ENCODE data around the gene ATP5PO. TPM values are rescaled to one million over a fixed set of nuclear protein-coding genes. Genes with fewer than 3 reads are reported as not detected.

The ATP5PO gene
- total RNA-seq, 5 donors from 2014 or later (not counting 1 experiment from before 2014, with no cell fraction given) = 125 to 138 (median 137) TPM

- H3K9me3 ChIP-seq = no peaks in the 10 kb centered on the region
- peaks cover 0 to 20% of the 10 kb centered on the region in 2 experiments for H3K27me3 ChIP-seq (replicated peaks in 1 of 2; ENCODE audit: control insufficient read depth in 2 of 2, extremely low read depth in 1 of 2, insufficient read depth in 2 of 2, low read length in 1 of 2)
- Mint-ChIP-seq H3K27ac (no peak overlapping the region), H3K4me3 (no peak overlapping the region), H3K27me3 (peaks cover 0 to 8% of the 10 kb centered on the region in 2 donors), H3K36me3 (peaks cover 26% of the 10 kb centered on the region), H3K4me1 (peaks cover 15 to 19% (median 17%) of the 10 kb centered on the region in 3 donors), H3K9me3 (no peaks in the 10 kb centered on the region)
- peaks cover 3 to 11% of the 10 kb centered on the region in 2 experiments for H3K4me1 ChIP-seq (ENCODE audit: control insufficient read depth in 1 of 2, extremely low read depth in 1 of 2, insufficient read depth in 2 of 2, low read length in 2 of 2)
- 100% methylated on average over 3 of the region's 5 CpGs for WGBS (ENCODE audit: insufficient coverage)
- POLR2A ChIA-PET = no interaction called here
- ATAC-seq (replicated peaks in 1 of 4) = no peak
- CTCF ChIA-PET = interaction anchor here in 1 of 2 donors (0.9 kb wide), 1 partner anchor 25 kb away, joined by 3 read pairs; no protein-coding TSS in a partner anchor
- H3K4me3 ChIP-seq (ENCODE audit: control insufficient read depth in 1 of 2, extremely low read depth in 1 of 2, low read length in 1 of 2) = no peak overlapping the region
- no peak overlapping the region for H3K27ac ChIP-seq (ENCODE audit: low read length)
- no peak for DNase-seq
- H3K36me3 ChIP-seq (ENCODE audit: control insufficient read depth in 2 of 2, extremely low read depth in 1 of 2, insufficient read depth in 1 of 2, low read length in 1 of 2) = peaks cover 12 to 33% of the 10 kb centered on the region in 2 donors
These were observed 16.4 kb downstream of the ATP5PO start for GRCh38 chr21:33899199-33899598.

- no peak overlapping the region for H3K4me3 Mint-ChIP-seq
- H3K27ac Mint-ChIP-seq = no peak overlapping the region
- Histone ChIP-seq H3K27ac (ENCODE audit: low read length) (no peak overlapping the region), H3K4me1 (ENCODE audit: control insufficient read depth in 1 of 2, extremely low read depth in 1 of 2, insufficient read depth in 2 of 2, low read length in 2 of 2) (peaks cover 3 to 11% of the 10 kb centered on the region in 2 experiments), H3K9me3 (no peaks in the 10 kb centered on the region), H3K27me3 (replicated peaks in 1 of 2; ENCODE audit: control insufficient read depth in 2 of 2, extremely low read depth in 1 of 2, insufficient read depth in 2 of 2, low read length in 1 of 2) (peaks cover 0 to 20% of the 10 kb centered on the region in 2 experiments), H3K36me3 (ENCODE audit: control insufficient read depth in 2 of 2, extremely low read depth in 1 of 2, insufficient read depth in 1 of 2, low read length in 1 of 2) (peaks cover 12 to 27% of the 10 kb centered on the region in 2 donors), H3K4me3 (ENCODE audit: control insufficient read depth in 1 of 2, extremely low read depth in 1 of 2, low read length in 1 of 2) (no peak overlapping the region)
- H3K27me3 Mint-ChIP-seq = peaks cover 0 to 8% of the 10 kb centered on the region in 2 donors
- DNase-seq (no peak), ATAC-seq (replicated peaks in 1 of 4) (no peak)
- no peaks in the 10 kb centered on the region for H3K9me3 Mint-ChIP-seq
- H3K36me3 Mint-ChIP-seq = peaks cover 23% of the 10 kb centered on the region
- CTCF ChIA-PET = no interaction called here
- H3K4me1 Mint-ChIP-seq = peaks cover 15 to 22% (median 17%) of the 10 kb centered on the region in 3 donors
- 76% methylated on average over 3 of the region's 3 CpGs for WGBS (ENCODE audit: insufficient coverage)
- POLR2A ChIA-PET = no interaction called here
These were observed 17.0 kb downstream of the ATP5PO start for GRCh38 chr21:33898586-33898985.

- Histone ChIP-seq H3K27me3 (replicated peaks in 1 of 2; ENCODE audit: control insufficient read depth in 2 of 2, extremely low read depth in 1 of 2, insufficient read depth in 2 of 2, low read length in 1 of 2) (peaks cover 0 to 25% of the 10 kb centered on the region in 2 experiments), H3K27ac (ENCODE audit: low read length) (no peak overlapping the region), H3K4me1 (ENCODE audit: control insufficient read depth in 1 of 2, extremely low read depth in 1 of 2, insufficient read depth in 2 of 2, low read length in 2 of 2) (peaks cover 3 to 11% of the 10 kb centered on the region in 2 experiments), H3K4me3 (ENCODE audit: control insufficient read depth in 1 of 2, extremely low read depth in 1 of 2, low read length in 1 of 2) (no peak overlapping the region), H3K9me3 (no peaks in the 10 kb centered on the region), H3K36me3 (ENCODE audit: control insufficient read depth in 2 of 2, extremely low read depth in 1 of 2, insufficient read depth in 1 of 2, low read length in 1 of 2) (peaks cover 12 to 18% of the 10 kb centered on the region in 2 donors)
- Mint-ChIP-seq H3K36me3 (peaks cover 14% of the 10 kb centered on the region), H3K27me3 (peaks cover 0 to 8% of the 10 kb centered on the region in 2 donors), H3K4me1 (peaks cover 15 to 22% (median 17%) of the 10 kb centered on the region in 3 donors), H3K27ac (no peak overlapping the region), H3K4me3 (no peak overlapping the region), H3K9me3 (no peaks in the 10 kb centered on the region)
- no peak for ATAC-seq (replicated peaks in 1 of 4)
- DNase-seq = no peak
- 89% methylated on average over 3 of the region's 3 CpGs for WGBS (ENCODE audit: insufficient coverage)
- ChIA-PET CTCF (no interaction called here), POLR2A (interaction anchor here (0.6 to 0.7 kb wide), 2 partner anchors 304 to 962 kb away, joined by 3 read pairs; no protein-coding TSS in a partner anchor)
These were observed 17.9 kb downstream of the ATP5PO start for GRCh38 chr21:33897739-33898138.

GRCh38 chr21:33897098-33897497 lies 18.5 kb downstream of the ATP5PO start:
- no peak for ATAC-seq (replicated peaks in 1 of 4)
- no peaks in the 10 kb centered on the region for H3K9me3 Mint-ChIP-seq
- Histone ChIP-seq H3K27me3 (replicated peaks in 1 of 2; ENCODE audit: control insufficient read depth in 2 of 2, extremely low read depth in 1 of 2, insufficient read depth in 2 of 2, low read length in 1 of 2) (peaks cover 0 to 26% of the 10 kb centered on the region in 2 experiments), H3K9me3 (no peaks in the 10 kb centered on the region), H3K36me3 (ENCODE audit: control insufficient read depth in 2 of 2, extremely low read depth in 1 of 2, insufficient read depth in 1 of 2, low read length in 1 of 2) (peaks cover 9 to 12% of the 10 kb centered on the region in 2 donors), H3K4me3 (ENCODE audit: control insufficient read depth in 1 of 2, extremely low read depth in 1 of 2, low read length in 1 of 2) (no peak overlapping the region), H3K4me1 (ENCODE audit: control insufficient read depth in 1 of 2, extremely low read depth in 1 of 2, insufficient read depth in 2 of 2, low read length in 2 of 2) (peaks cover 3 to 11% of the 10 kb centered on the region in 2 experiments), H3K27ac (ENCODE audit: low read length) (no peak overlapping the region)
- H3K4me3 Mint-ChIP-seq = no peak overlapping the region
- no CpG with 5 or more reads among the region's 5 CpGs for WGBS (ENCODE audit: insufficient coverage)
- peaks cover 8% of the 10 kb centered on the region for H3K36me3 Mint-ChIP-seq
- no peak for DNase-seq
- ChIA-PET POLR2A (no interaction called here), CTCF (no interaction called here)
- no peak overlapping the region for H3K27ac Mint-ChIP-seq
- peaks cover 15 to 22% (median 17%) of the 10 kb centered on the region in 3 donors for H3K4me1 Mint-ChIP-seq
- peaks cover 0 to 8% of the 10 kb centered on the region in 2 donors for H3K27me3 Mint-ChIP-seq

GRCh38 chr21:33896691-33897090 lies 18.9 kb downstream of the ATP5PO start:
- H3K27me3 ChIP-seq (replicated peaks in 1 of 2; ENCODE audit: control insufficient read depth in 2 of 2, extremely low read depth in 1 of 2, insufficient read depth in 2 of 2, low read length in 1 of 2) = peaks cover 0 to 26% of the 10 kb centered on the region in 2 experiments
- no peak overlapping the region for H3K27ac Mint-ChIP-seq
- no peak for ATAC-seq (replicated peaks in 1 of 4)
- H3K27me3 Mint-ChIP-seq = peaks cover 0 to 8% of the 10 kb centered on the region in 2 donors
- H3K36me3 ChIP-seq (ENCODE audit: control insufficient read depth in 2 of 2, extremely low read depth in 1 of 2, insufficient read depth in 1 of 2, low read length in 1 of 2) = peaks cover 5 to 8% of the 10 kb centered on the region in 2 donors
- no peaks in the 10 kb centered on the region for H3K9me3 Mint-ChIP-seq
- H3K4me1 ChIP-seq (ENCODE audit: control insufficient read depth in 1 of 2, extremely low read depth in 1 of 2, insufficient read depth in 2 of 2, low read length in 2 of 2) = peaks cover 3 to 11% of the 10 kb centered on the region in 2 experiments
- H3K4me3 Mint-ChIP-seq = no peak overlapping the region
- H3K27ac ChIP-seq (ENCODE audit: low read length) = no peak overlapping the region
- DNase-seq = no peak
- CTCF ChIA-PET = no interaction called here
- H3K4me3 ChIP-seq (ENCODE audit: control insufficient read depth in 1 of 2, extremely low read depth in 1 of 2, low read length in 1 of 2) = no peak overlapping the region
- POLR2A ChIA-PET = no interaction called here
- WGBS (ENCODE audit: insufficient coverage) = no CpG with 5 or more reads among the region's 6 CpGs
- H3K9me3 ChIP-seq = no peaks in the 10 kb centered on the region
- peaks cover 14 to 21% (median 16%) of the 10 kb centered on the region in 3 donors for H3K4me1 Mint-ChIP-seq
- peaks cover 6% of the 10 kb centered on the region for H3K36me3 Mint-ChIP-seq

GRCh38 chr21:33895356-33895755 lies 20.2 kb downstream of the ATP5PO start:
- ATAC-seq (replicated peaks in 1 of 4) = no peak
- H3K4me3 Mint-ChIP-seq = peak overlapping the region in 1 of 3 donors; percentile 75
- H3K9me3 Mint-ChIP-seq = no peaks in the 10 kb centered on the region
- Histone ChIP-seq H3K27me3 (replicated peaks in 1 of 2; ENCODE audit: control insufficient read depth in 2 of 2, extremely low read depth in 1 of 2, insufficient read depth in 2 of 2, low read length in 1 of 2) (peaks cover 0 to 26% of the 10 kb centered on the region in 2 experiments), H3K4me1 (ENCODE audit: control insufficient read depth in 1 of 2, extremely low read depth in 1 of 2, insufficient read depth in 2 of 2, low read length in 2 of 2) (peaks cover 3 to 9% of the 10 kb centered on the region in 2 experiments), H3K9me3 (no peaks in the 10 kb centered on the region), H3K27ac (ENCODE audit: low read length) (no peak overlapping the region), H3K4me3 (ENCODE audit: control insufficient read depth in 1 of 2, extremely low read depth in 1 of 2, low read length in 1 of 2) (peak overlapping the region in 1 of 2 donors; percentile 36), H3K36me3 (ENCODE audit: control insufficient read depth in 2 of 2, extremely low read depth in 1 of 2, insufficient read depth in 1 of 2, low read length in 1 of 2) (peaks cover 0 to 3% of the 10 kb centered on the region in 2 donors)
- CTCF ChIA-PET = no interaction called here
- H3K4me1 Mint-ChIP-seq = peaks cover 12 to 16% (median 12%) of the 10 kb centered on the region in 3 donors
- peaks cover 0 to 8% of the 10 kb centered on the region in 2 donors for H3K27me3 Mint-ChIP-seq
- peak overlapping the region in 1 of 2 donors; percentile 82 for H3K27ac Mint-ChIP-seq
- no peak for DNase-seq
- H3K36me3 Mint-ChIP-seq = peaks cover 2% of the 10 kb centered on the region
- POLR2A ChIA-PET = interaction anchor here in 1 of 2 donors (0.6 kb wide), 1 partner anchor 1131 kb away, joined by 4 read pairs; no protein-coding TSS in a partner anchor
- WGBS (ENCODE audit: insufficient coverage) = 81% methylated on average over 23 of the region's 28 CpGs

Data from T-cell (primary cell).